ENCODE measurements around the gene SCG5.
"Not testable (repeated sequence)": the region's sequence is repeated elsewhere in the genome, so short reads cannot be mapped to it uniquely, and the experiment has no call there.

SCG5 gene

GRCh38 chr15:32641517-32642059 lies at the start of gene SCG5:
TSS of gene SCG5 (plus strand) at chr15:32641710. CDS start at chr15:32643593, 1,883 bp downstream.
- no peak for DNase-seq (ENCODE audit: low read depth in 2 of 2)

GRCh38 chr15:32593151-32593550 lies 48.4 kb upstream of the SCG5 start, which contains the start of gene GOLGA8N:
TSS of gene GOLGA8N (plus strand) at chr15:32593456.
- DNase-seq (ENCODE audit: low read depth in 2 of 2): not testable (repeated sequence)

- DNase-seq (ENCODE audit: low read depth in 2 of 2): not testable (repeated sequence)
These were observed 32.0 kb upstream of the SCG5 start for GRCh38 chr15:32609518-32609917.

- not testable (repeated sequence) for DNase-seq (ENCODE audit: low read depth in 2 of 2)
These were observed 30.8 kb upstream of the SCG5 start for GRCh38 chr15:32610719-32611118.

GRCh38 chr15:32614712-32615050 lies 26.8 kb upstream of the SCG5 start:
- DNase-seq (ENCODE audit: low read depth in 2 of 2): not testable (repeated sequence)

GRCh38 chr15:32615051-32615870 lies 26.2 kb upstream of the SCG5 start, which contains the start of gene ARHGAP11A:
TSS of gene ARHGAP11A (plus strand) at chr15:32615504. CDS start at chr15:32616212, 708 bp downstream.
- peak; percentile 65 to 66 for DNase-seq (ENCODE audit: low read depth in 2 of 2)

GRCh38 chr15:32615871-32616426 lies 25.6 kb upstream of the SCG5 start:
- not testable (repeated sequence) for DNase-seq (ENCODE audit: low read depth in 2 of 2)

- DNase-seq (ENCODE audit: low read depth in 2 of 2): no peak
These were observed 5.1 kb upstream of the SCG5 start for GRCh38 chr15:32636410-32636809.

- DNase-seq (ENCODE audit: low read depth in 2 of 2): no peak
These were observed 4.5 kb upstream of the SCG5 start for GRCh38 chr15:32636908-32637567.

- no peak for DNase-seq (ENCODE audit: low read depth in 2 of 2)
These were observed 3.8 kb upstream of the SCG5 start for GRCh38 chr15:32637704-32638103.

- DNase-seq (ENCODE audit: low read depth in 2 of 2): no peak
These were observed 1.3 kb downstream of the SCG5 start for GRCh38 chr15:32642667-32643435.

GRCh38 chr15:32643907-32644445 lies 2.5 kb downstream of the SCG5 start:
- DNase-seq (ENCODE audit: low read depth in 2 of 2): no peak

GRCh38 chr15:32646291-32646690 lies 4.8 kb downstream of the SCG5 start:
- DNase-seq (ENCODE audit: low read depth in 2 of 2): no peak

- no peak for DNase-seq (ENCODE audit: low read depth in 2 of 2)
These were observed 7.8 kb downstream of the SCG5 start for GRCh38 chr15:32649342-32649741.

GRCh38 chr15:32651229-32651837 lies 9.8 kb downstream of the SCG5 start:
- DNase-seq (ENCODE audit: low read depth in 2 of 2): peak; percentile 19 to 23

GRCh38 chr15:32652178-32652577 lies 10.7 kb downstream of the SCG5 start:
- no peak for DNase-seq (ENCODE audit: low read depth in 2 of 2)

- no peak for DNase-seq (ENCODE audit: low read depth in 2 of 2)
These were observed 14.6 kb downstream of the SCG5 start for GRCh38 chr15:32656091-32656490.

- no peak for DNase-seq (ENCODE audit: low read depth in 2 of 2)
These were observed 15.0 kb downstream of the SCG5 start for GRCh38 chr15:32656496-32656895.

GRCh38 chr15:32657198-32657883 lies 15.8 kb downstream of the SCG5 start:
- no peak for DNase-seq (ENCODE audit: low read depth in 2 of 2)

- DNase-seq (ENCODE audit: low read depth in 2 of 2): no peak
These were observed 16.4 kb downstream of the SCG5 start for GRCh38 chr15:32657941-32658340.
